IPS-18a (cell line): Measurements from ENCODE around the gene TNNT2.

Experiments
- H3K27ac ChIP-seq: one replicate; pipeline ENCODE4 v1.5.1; 2013; ENCODE audit warnings: low read length
- H3K27me3 ChIP-seq: one replicate; pipeline ENCODE4 v1.6.1; 2013; ENCODE audit warnings: mild to moderate bottlenecking, low read length; ENCODE audit not compliant: control insufficient read depth, insufficient read depth
- H3K36me3 ChIP-seq: one replicate; pipeline ENCODE4 v1.6.1; 2013; ENCODE audit warnings: low read depth, low read length; ENCODE audit not compliant: control insufficient read depth
- H3K4me1 ChIP-seq: one replicate; pipeline ENCODE4 v1.6.1; 2013; ENCODE audit warnings: low read depth, low read length; ENCODE audit not compliant: control insufficient read depth
- H3K4me3 ChIP-seq: one replicate; pipeline ENCODE4 v1.5.1; 2013; ENCODE audit warnings: low read length
- H3K9ac ChIP-seq: one replicate; pipeline ENCODE4 v1.6.1; 2013; ENCODE audit warnings: mild to moderate bottlenecking, low read length, moderate library complexity
- H3K9me3 ChIP-seq: one replicate; pipeline ENCODE4 v1.6.1; 2013; ENCODE audit warnings: low read depth, low read length; ENCODE audit not compliant: control insufficient read depth

Gene TNNT2

GRCh38 chr1:201341377-201341776 lies 36.1 kb downstream of the TNNT2 start:
- Histone ChIP-seq H3K4me3 (no peak overlapping the region), H3K27ac (no peak overlapping the region), H3K4me1 (peaks cover 2% of the 10 kb centered on the region), H3K27me3 (no peaks in the 10 kb centered on the region), H3K9ac (no peak overlapping the region), H3K9me3 (no peaks in the 10 kb centered on the region), H3K36me3 (no peaks in the 10 kb centered on the region)

- Histone ChIP-seq H3K9me3 (no peaks in the 10 kb centered on the region), H3K9ac (no peak overlapping the region), H3K27me3 (no peaks in the 10 kb centered on the region), H3K36me3 (no peaks in the 10 kb centered on the region), H3K4me1 (no peaks in the 10 kb centered on the region), H3K27ac (no peak overlapping the region), H3K4me3 (no peak overlapping the region)
Measured at GRCh38 chr1:201336711-201337450, 40.6 kb downstream of the TNNT2 start.

- Histone ChIP-seq H3K27me3 (no peaks in the 10 kb centered on the region), H3K4me1 (no peaks in the 10 kb centered on the region), H3K9me3 (no peaks in the 10 kb centered on the region), H3K9ac (no peak overlapping the region), H3K4me3 (no peak overlapping the region), H3K27ac (no peak overlapping the region), H3K36me3 (no peaks in the 10 kb centered on the region)
Measured at GRCh38 chr1:201335901-201336300, 41.6 kb downstream of the TNNT2 start.

- no peak overlapping the region for H3K27ac ChIP-seq
- H3K27me3 ChIP-seq, result no peaks in the 10 kb centered on the region
- H3K36me3 ChIP-seq, result no peaks in the 10 kb centered on the region
- no peaks in the 10 kb centered on the region for H3K4me1 ChIP-seq
- H3K9ac ChIP-seq, result no peak overlapping the region
- H3K4me3 ChIP-seq, result no peak overlapping the region
- no peaks in the 10 kb centered on the region for H3K9me3 ChIP-seq
Measured at GRCh38 chr1:201335174-201335870, 42.2 kb downstream of the TNNT2 start.

GRCh38 chr1:201334325-201335173 lies 42.9 kb downstream of the TNNT2 start:
- Histone ChIP-seq H3K9ac (no peak overlapping the region), H3K4me3 (no peak overlapping the region), H3K27ac (no peak overlapping the region), H3K4me1 (no peaks in the 10 kb centered on the region), H3K27me3 (no peaks in the 10 kb centered on the region), H3K9me3 (no peaks in the 10 kb centered on the region), H3K36me3 (no peaks in the 10 kb centered on the region)

GRCh38 chr1:201332616-201333335 lies 44.7 kb downstream of the TNNT2 start:
- Histone ChIP-seq H3K4me1 (no peaks in the 10 kb centered on the region), H3K4me3 (no peak overlapping the region), H3K9ac (no peak overlapping the region), H3K27me3 (no peaks in the 10 kb centered on the region), H3K36me3 (no peaks in the 10 kb centered on the region), H3K27ac (no peak overlapping the region), H3K9me3 (no peaks in the 10 kb centered on the region)

- H3K4me1 ChIP-seq, result no peaks in the 10 kb centered on the region
- no peak overlapping the region for H3K4me3 ChIP-seq
- no peaks in the 10 kb centered on the region for H3K36me3 ChIP-seq
- H3K9me3 ChIP-seq, result no peaks in the 10 kb centered on the region
- H3K27ac ChIP-seq, result no peak overlapping the region
- no peak overlapping the region for H3K9ac ChIP-seq
- no peaks in the 10 kb centered on the region for H3K27me3 ChIP-seq
Measured at GRCh38 chr1:201332021-201332420, 45.5 kb downstream of the TNNT2 start.

GRCh38 chr1:201331166-201331565 lies 46.3 kb downstream of the TNNT2 start:
- H3K9me3 ChIP-seq, result no peaks in the 10 kb centered on the region
- H3K36me3 ChIP-seq, result no peaks in the 10 kb centered on the region
- H3K27ac ChIP-seq, result no peak overlapping the region
- no peak overlapping the region for H3K9ac ChIP-seq
- H3K4me1 ChIP-seq, result no peaks in the 10 kb centered on the region
- no peaks in the 10 kb centered on the region for H3K27me3 ChIP-seq
- no peak overlapping the region for H3K4me3 ChIP-seq

- H3K27ac ChIP-seq, result no peak overlapping the region
- no peaks in the 10 kb centered on the region for H3K36me3 ChIP-seq
- H3K27me3 ChIP-seq, result no peaks in the 10 kb centered on the region
- no peaks in the 10 kb centered on the region for H3K9me3 ChIP-seq
- H3K4me1 ChIP-seq, result no peaks in the 10 kb centered on the region
- no peak overlapping the region for H3K4me3 ChIP-seq
- no peak overlapping the region for H3K9ac ChIP-seq
Measured at GRCh38 chr1:201330541-201330940, 46.9 kb downstream of the TNNT2 start.

GRCh38 chr1:201329801-201330200 lies 47.7 kb downstream of the TNNT2 start:
- no peaks in the 10 kb centered on the region for H3K36me3 ChIP-seq
- no peaks in the 10 kb centered on the region for H3K9me3 ChIP-seq
- no peak overlapping the region for H3K4me3 ChIP-seq
- H3K27ac ChIP-seq, result no peak overlapping the region
- H3K4me1 ChIP-seq, result no peaks in the 10 kb centered on the region
- no peaks in the 10 kb centered on the region for H3K27me3 ChIP-seq
- no peak overlapping the region for H3K9ac ChIP-seq

- Histone ChIP-seq H3K27me3 (no peaks in the 10 kb centered on the region), H3K36me3 (no peaks in the 10 kb centered on the region), H3K9me3 (no peaks in the 10 kb centered on the region), H3K27ac (no peak overlapping the region), H3K4me3 (no peak overlapping the region), H3K4me1 (no peaks in the 10 kb centered on the region), H3K9ac (no peak overlapping the region)
Measured at GRCh38 chr1:201329286-201329685, 48.2 kb downstream of the TNNT2 start.
